GM18873 (cell line): ENCODE measurements around the gene PGRMC2.

Experiments used
- ATAC-seq: cut with Tn5 transposase; IDR thresholded peaks from one replicate; pipeline ENCODE4 v1.9.1; 2021; ENCODE audit warnings: mild to moderate bottlenecking, moderate library complexity, moderate number of reproducible peaks; ENCODE audit not compliant: unreplicated experiment, low FRiP score

PGRMC2 gene

DNA sequence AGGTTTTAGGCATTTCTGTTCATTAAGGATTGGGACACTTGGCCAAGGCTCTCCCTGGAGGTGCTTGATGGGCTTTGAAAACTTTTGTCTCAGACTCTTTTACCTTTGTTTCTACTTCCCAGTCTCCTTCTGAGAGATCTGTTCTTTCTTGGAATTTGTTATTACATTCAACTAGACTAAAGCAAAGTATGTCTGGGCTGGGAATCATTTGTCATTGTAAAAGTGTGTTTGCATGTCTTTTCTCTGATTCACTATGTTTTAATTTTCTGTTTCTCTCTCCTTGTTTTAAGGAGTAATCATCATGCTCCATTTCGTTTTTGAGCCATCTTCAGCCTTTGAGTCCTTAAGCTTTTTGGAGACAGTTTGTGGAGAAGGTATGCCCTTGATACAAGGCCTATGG is 12.2 kb upstream of the PGRMC2 start:
- no peak for ATAC-seq

- ATAC-seq = no peak
Observed at GRCh38 chr4:128298852-128299251, 11.2 kb upstream of the PGRMC2 start.

DNA sequence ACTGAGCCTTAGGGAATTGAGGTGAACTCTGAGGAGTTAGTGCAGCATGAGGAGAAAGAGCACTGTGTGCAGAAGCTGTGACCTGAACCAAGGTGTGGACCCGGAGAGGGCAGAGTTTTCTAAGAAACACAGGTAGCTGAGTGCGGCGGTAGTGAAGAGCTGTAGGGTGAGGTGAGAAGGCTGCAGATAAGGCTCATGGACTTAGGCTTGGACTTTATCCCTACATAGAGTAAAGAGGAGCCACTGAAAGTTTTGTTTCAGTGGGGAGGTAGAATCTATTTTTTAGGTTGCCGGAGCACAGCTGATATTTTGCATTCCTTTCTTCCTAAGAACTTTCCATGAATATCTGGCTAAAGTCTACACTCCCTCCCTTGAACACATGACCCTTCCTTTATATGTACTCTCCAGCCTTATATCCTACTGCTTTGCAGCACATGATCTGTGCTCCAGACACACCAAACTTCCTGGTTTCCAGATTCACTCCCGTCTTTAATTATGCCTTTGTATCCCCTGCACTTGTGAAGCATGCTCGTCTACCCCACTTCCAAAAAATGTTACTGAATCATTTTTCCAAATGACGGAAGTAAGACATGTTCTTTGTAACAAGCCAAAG is 10.6 kb upstream of the PGRMC2 start:
- ATAC-seq = no peak

- no peak for ATAC-seq
Observed at GRCh38 chr4:128295255-128295654, 7.6 kb upstream of the PGRMC2 start.

GRCh38 chr4:128294464-128294863 is 6.9 kb upstream of the PGRMC2 start:
- ATAC-seq = no peak

- ATAC-seq = no peak
Observed at GRCh38 chr4:128292349-128292748, 4.7 kb upstream of the PGRMC2 start.

- no peak for ATAC-seq
Observed at GRCh38 chr4:128291096-128291495, 3.5 kb upstream of the PGRMC2 start.

DNA sequence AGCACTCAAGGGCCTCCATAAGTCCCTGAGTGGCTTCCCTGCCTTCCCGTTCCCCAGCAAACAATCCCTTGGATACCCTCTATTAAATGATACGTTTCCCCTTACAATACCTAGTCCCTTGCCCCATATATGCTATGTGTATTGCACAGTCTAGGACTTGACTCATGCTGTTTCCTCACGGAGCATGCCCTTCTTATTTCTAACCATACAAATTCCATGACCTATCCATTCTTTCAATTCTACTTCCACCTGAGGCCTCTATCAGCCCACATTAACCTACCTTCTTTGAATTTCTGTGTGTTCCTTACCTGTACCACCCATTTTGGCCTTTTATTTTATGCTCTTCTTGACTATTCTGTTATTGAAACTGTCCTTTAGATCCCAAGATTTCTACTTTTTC is 2.9 kb upstream of the PGRMC2 start:
- ATAC-seq = no peak

GRCh38 chr4:128289523-128290158 is 2.0 kb upstream of the PGRMC2 start:
- ATAC-seq = no peak

- ATAC-seq = no peak
Observed at GRCh38 chr4:128288689-128289106, 1.1 kb upstream of the PGRMC2 start.

- peak; percentile 81 for ATAC-seq
Observed at GRCh38 chr4:128287871-128288688, 467 bp upstream of the PGRMC2 start.

DNA sequence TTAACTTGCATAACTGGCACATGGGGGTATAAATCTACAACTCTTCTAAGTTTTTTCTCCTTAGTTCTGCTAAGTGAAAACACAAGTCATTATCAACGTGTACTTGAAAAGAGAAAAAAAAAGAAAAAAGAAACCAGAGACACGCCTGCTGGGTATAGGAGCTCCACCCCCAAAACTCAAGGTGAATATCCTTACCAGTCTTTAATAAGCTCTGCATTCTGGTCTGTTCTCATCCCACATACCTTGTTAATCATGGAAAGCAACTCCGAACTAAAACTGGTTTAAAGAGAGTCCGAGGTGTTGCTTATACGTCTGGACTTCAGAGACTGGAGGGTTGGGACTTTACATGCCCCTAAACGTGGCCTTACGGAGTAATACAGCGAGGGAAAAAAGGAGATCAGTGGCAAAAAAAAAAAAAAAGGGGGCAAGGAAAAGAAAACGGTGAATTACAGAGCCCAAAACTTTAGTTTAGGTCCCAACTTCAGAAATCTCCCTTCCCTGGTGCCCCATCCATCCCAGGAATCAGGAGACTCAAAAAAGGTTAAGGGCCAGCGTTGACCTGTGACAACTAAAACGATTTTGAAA is 1.0 kb downstream of the PGRMC2 start:
- no peak for ATAC-seq

DNA sequence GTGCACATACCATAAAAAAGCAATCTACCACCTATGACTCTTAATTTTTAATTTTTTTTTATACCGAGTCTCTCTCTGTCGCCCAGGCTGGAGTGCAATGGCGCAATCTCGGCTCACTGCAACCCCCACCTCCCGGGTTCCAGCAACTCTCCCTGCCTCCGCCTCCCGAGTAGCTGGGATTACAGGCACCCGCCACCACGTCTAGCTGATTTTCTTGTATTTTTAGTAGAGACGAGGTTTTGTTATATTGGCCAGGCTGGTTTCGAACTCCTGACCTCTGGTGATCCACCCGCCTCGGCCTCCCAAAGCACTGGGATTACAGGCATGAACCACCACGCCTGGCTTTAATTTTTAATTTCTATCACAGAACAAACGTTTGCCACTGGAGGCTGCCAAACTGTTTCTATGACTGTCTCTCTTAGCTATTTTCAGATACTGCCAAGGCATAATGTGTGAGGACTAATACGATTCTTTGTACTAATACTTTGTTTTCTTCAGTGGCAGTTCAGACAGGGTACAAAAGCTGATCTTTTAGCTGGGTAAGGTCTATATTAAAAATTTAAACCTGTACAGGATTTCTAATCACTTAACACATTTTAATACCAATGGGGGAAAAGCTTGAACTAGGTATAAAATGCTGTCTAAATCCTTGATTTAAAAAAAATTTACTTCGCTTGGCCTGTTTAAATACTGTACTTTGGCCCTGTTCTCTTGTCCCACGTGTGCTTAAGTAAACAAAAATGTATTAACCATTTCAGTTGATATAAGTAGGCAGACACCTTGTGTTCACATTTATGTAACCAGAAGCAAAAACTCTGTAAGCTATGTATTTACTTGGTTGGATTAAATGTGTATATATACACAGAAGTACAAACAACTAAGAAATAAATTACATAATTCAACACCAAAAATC is 2.3 kb downstream of the PGRMC2 start:
- ATAC-seq = no peak

- no peak for ATAC-seq
Observed at GRCh38 chr4:128284317-128284716, 3.3 kb downstream of the PGRMC2 start.

- no peak for ATAC-seq
Observed at GRCh38 chr4:128283071-128283470, 4.5 kb downstream of the PGRMC2 start.

GRCh38 chr4:128282516-128282915 is 5.1 kb downstream of the PGRMC2 start:
- no peak for ATAC-seq

DNA sequence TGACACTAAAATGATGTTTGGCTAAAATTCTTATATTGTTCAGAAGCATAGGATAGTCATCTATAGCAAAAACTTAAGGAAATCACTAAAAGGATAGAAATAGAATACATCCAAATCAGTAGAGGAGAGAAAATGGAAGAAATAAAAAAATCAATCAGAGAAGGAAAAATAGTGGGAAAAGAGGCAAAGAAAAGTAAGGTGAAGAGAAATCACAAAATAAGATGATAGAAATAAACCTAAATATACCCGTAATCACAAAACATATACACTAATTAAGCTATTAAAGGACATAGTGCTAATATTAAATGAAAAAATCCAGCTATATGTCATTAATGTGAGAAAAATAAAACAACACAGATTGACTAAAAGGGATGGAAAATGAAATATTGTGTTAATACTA is 6.3 kb downstream of the PGRMC2 start:
- no peak for ATAC-seq

- no peak for ATAC-seq
Observed at GRCh38 chr4:128279624-128280225, 7.9 kb downstream of the PGRMC2 start.

- no peak for ATAC-seq
Observed at GRCh38 chr4:128277856-128278255, 9.8 kb downstream of the PGRMC2 start.

DNA sequence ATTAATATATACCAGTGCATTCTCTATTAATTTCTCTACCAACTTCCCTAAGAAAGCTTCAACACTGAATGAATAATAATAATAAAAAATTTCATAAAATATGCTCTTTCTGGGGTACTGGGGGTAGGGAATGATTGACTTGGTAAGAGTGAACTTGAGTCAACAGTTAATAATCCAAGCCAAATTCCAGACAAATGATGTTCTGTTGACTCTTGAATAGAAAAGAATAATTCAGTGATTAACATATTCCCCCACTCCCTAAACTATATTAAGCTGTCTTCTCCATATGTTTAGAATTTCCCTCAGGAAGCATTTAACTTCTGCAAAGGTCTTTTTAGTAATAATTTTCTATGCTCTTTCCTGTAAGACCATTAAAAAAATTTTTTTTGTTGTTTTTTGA is 12.3 kb downstream of the PGRMC2 start:
- ATAC-seq = no peak
